ENCODE data around the gene NME4.

NME4 gene

GRCh38 chr16:426906-427249 lies 29.9 kb downstream of the NME4 start:
- TF ChIP-seq, protein P1, sequence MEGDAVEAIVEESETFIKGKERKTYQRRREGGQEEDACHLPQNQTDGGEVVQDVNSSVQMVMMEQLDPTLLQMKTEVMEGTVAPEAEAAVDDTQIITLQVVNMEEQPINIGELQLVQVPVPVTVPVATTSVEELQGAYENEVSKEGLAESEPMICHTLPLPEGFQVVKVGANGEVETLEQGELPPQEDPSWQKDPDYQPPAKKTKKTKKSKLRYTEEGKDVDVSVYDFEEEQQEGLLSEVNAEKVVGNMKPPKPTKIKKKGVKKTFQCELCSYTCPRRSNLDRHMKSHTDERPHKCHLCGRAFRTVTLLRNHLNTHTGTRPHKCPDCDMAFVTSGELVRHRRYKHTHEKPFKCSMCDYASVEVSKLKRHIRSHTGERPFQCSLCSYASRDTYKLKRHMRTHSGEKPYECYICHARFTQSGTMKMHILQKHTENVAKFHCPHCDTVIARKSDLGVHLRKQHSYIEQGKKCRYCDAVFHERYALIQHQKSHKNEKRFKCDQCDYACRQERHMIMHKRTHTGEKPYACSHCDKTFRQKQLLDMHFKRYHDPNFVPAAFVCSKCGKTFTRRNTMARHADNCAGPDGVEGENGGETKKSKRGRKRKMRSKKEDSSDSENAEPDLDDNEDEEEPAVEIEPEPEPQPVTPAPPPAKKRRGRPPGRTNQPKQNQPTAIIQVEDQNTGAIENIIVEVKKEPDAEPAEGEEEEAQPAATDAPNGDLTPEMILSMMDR (IDR thresholded peaks at IDR 0.05), result no peak

DNA sequence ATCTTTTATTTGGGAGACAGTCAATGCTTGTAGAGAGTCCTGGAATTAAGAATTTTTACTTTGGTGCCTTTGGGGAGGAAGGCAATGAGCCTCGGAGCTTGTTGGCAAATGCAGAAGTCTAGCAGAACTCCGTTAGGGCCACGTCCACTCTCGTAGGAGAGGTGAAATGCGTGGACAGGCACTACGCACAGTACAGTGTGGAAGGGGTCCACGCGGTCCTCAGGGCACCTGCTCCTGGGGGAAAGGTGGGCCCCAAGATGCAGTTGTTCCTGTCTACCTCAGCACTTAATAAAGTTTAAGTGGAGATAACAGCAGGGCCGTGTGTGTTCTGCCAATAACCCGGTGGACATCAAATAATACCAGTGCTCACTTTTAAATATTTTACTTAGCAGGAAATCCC lies 30.3 kb downstream of the NME4 start:
- Histone ChIP-seq H3K27ac (no peak overlapping the region), H3K27me3 (peaks cover 47% of the 10 kb centered on the region), H3K36me3 (no peaks in the 10 kb centered on the region), H3K9me3 (no peaks in the 10 kb centered on the region), H3K4me1 (ENCODE audit: control insufficient read depth in 1 of 2, insufficient read depth in 1 of 2, low read depth in 1 of 2, low read length in 1 of 2) (peaks cover 19 to 26% of the 10 kb centered on the region in 2 experiments), H3K4me3 (ENCODE audit: low read depth in 1 of 2, low read length in 1 of 2) (peak overlapping the region; percentile 60 to 87)
- TF ChIP-seq, protein P1 (IDR thresholded peaks at IDR 0.05), result no peak

More at GRCh38 chr16:426906-427249, 29.9 kb downstream of the NME4 start:
- Histone ChIP-seq H3K4me3 (ENCODE audit: low read depth in 1 of 2, low read length in 1 of 2) (peak overlapping the region; percentile 60 to 87), H3K27ac (no peak overlapping the region), H3K4me1 (ENCODE audit: control insufficient read depth in 1 of 2, insufficient read depth in 1 of 2, low read depth in 1 of 2, low read length in 1 of 2) (peaks cover 19 to 26% of the 10 kb centered on the region in 2 experiments), H3K27me3 (peaks cover 47% of the 10 kb centered on the region), H3K9me3 (no peaks in the 10 kb centered on the region), H3K36me3 (no peaks in the 10 kb centered on the region)

- H3K4me1 ChIP-seq (ENCODE audit: control insufficient read depth in 1 of 2, insufficient read depth in 1 of 2, low read depth in 1 of 2, low read length in 1 of 2), result peaks cover 7 to 13% of the 10 kb centered on the region in 2 experiments
- TF ChIP-seq, protein P1 (IDR thresholded peaks at IDR 0.05), result no peak
- H3K4me3 ChIP-seq (ENCODE audit: low read depth in 1 of 2, low read length in 1 of 2), result no peak overlapping the region
- no peaks in the 10 kb centered on the region for H3K9me3 ChIP-seq
- H3K36me3 ChIP-seq, result no peaks in the 10 kb centered on the region
- no peak overlapping the region for H3K27ac ChIP-seq
- peaks cover 30% of the 10 kb centered on the region for H3K27me3 ChIP-seq
Observed at GRCh38 chr16:430904-431303, 33.9 kb downstream of the NME4 start.

DNA sequence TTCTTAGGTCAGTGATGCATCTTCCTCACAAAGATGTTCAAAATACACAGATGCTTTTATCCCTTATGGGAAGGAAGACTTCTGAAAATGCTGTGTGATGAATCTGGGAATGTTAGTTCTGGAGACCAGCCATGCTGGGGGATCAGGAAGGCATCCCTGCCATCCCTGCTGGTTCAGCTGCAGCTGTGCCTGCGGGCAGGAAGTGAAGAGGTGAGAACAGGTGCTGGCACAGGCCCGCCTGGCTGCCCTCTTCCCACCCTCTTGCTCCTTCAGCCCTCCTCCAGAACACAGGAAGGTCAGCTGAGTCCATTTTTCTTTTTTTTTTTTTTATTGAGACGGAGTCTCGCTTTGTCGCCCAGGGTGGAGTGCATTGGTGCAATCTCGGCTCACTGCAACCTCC lies 43.6 kb downstream of the NME4 start:
- no peak overlapping the region for H3K27ac ChIP-seq
- H3K36me3 ChIP-seq, result no peaks in the 10 kb centered on the region
- H3K4me1 ChIP-seq (ENCODE audit: control insufficient read depth in 1 of 2, insufficient read depth in 1 of 2, low read depth in 1 of 2, low read length in 1 of 2), result no peaks in the 10 kb centered on the region
- TF ChIP-seq, protein P1 (IDR thresholded peaks at IDR 0.05), result no peak
- no peak overlapping the region for H3K4me3 ChIP-seq (ENCODE audit: low read depth in 1 of 2, low read length in 1 of 2)
- no peaks in the 10 kb centered on the region for H3K27me3 ChIP-seq
- H3K9me3 ChIP-seq, result no peaks in the 10 kb centered on the region

GRCh38 chr16:441447-441846 lies 44.4 kb downstream of the NME4 start:
- Histone ChIP-seq H3K27ac (no peak overlapping the region), H3K36me3 (no peaks in the 10 kb centered on the region), H3K4me1 (ENCODE audit: control insufficient read depth in 1 of 2, insufficient read depth in 1 of 2, low read depth in 1 of 2, low read length in 1 of 2) (no peaks in the 10 kb centered on the region), H3K27me3 (no peaks in the 10 kb centered on the region), H3K4me3 (ENCODE audit: low read depth in 1 of 2, low read length in 1 of 2) (no peak overlapping the region), H3K9me3 (no peaks in the 10 kb centered on the region)
- TF ChIP-seq, protein P1 (IDR thresholded peaks at IDR 0.05), result no peak

DNA sequence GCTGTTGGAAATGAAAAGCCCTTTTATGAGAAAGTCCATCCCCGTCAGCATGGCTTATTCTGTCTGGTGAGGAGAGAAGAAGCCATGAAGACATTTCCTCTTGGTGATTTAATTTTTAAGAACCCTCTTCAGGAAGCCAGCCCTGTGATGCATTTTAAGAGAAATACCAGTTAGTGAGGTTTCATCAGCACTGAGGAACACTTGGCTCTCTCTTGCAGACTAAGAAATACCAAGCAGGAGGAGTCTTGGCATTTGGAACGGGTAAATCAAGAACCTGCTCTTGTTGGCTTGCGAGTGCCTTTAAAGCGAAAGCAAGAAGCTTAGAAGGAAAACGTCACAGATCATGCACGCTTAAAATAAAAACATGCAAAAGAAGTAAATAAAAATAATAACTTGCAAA lies 46.0 kb downstream of the NME4 start:
- no peaks in the 10 kb centered on the region for H3K36me3 ChIP-seq
- TF ChIP-seq, protein P1 (IDR thresholded peaks at IDR 0.05), result no peak
- no peaks in the 10 kb centered on the region for H3K9me3 ChIP-seq
- no peaks in the 10 kb centered on the region for H3K4me1 ChIP-seq (ENCODE audit: control insufficient read depth in 1 of 2, insufficient read depth in 1 of 2, low read depth in 1 of 2, low read length in 1 of 2)
- no peak overlapping the region for H3K4me3 ChIP-seq (ENCODE audit: low read depth in 1 of 2, low read length in 1 of 2)
- H3K27me3 ChIP-seq, result no peaks in the 10 kb centered on the region
- H3K27ac ChIP-seq, result no peak overlapping the region

All from neutrophil (primary cell).